ENCODE measurements around the gene OR2V2.
A peak's percentile ranks its signal among the peaks of the same experiment; 100 is the strongest.

Gene OR2V2

DNA sequence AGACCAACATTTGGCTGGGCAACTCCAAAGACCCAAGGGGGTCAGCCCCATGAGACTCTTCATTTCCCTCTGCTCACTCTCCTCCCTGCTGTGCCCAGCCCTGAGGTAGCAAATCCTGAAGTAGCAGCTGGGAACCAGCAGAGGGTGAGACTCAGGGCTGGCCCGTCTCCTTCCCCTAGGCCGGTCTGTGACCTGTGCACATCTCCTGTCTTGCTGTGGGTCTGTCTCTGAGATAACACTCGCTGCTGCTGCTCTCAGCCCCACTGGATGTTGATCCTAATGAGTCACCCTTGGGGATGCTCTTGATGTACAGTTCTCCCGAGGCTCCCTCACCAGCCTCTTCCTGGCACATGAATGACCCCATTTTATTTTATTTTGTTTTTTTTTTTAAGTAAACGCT is 9.1 kb upstream of the OR2V2 start:
- no peak overlapping the region for H3K27ac ChIP-seq
- DNase-seq (ENCODE audit: low spot score) = peak; percentile 28
- H3K4me3 ChIP-seq = no peak overlapping the region
- TF ChIP-seq CTCF (IDR thresholded peaks at IDR 0.05) = no peak

DNA sequence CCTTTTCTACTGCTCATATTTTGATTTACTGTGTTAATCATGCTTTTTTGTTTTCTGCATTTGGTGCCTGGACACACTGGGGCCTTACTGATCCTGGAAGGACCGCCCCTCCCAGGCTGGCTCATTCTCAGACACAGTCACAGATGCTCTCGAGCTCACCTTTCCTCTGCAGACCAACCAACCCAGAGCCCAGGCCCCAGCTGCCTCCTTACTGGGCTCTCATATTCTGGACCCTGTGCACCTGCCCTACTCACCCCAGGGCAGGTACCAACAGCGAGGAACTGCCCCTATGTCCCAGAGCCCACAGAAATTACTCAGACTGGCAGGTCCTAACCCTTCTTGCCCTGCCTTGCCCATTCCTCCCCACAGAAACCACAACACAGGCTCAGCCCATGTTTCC is 6.6 kb upstream of the OR2V2 start:
- no peak overlapping the region for H3K27ac ChIP-seq
- TF ChIP-seq CTCF (IDR thresholded peaks at IDR 0.05) = no peak
- H3K4me3 ChIP-seq = no peak overlapping the region
- no peak for DNase-seq (ENCODE audit: low spot score)

DNA sequence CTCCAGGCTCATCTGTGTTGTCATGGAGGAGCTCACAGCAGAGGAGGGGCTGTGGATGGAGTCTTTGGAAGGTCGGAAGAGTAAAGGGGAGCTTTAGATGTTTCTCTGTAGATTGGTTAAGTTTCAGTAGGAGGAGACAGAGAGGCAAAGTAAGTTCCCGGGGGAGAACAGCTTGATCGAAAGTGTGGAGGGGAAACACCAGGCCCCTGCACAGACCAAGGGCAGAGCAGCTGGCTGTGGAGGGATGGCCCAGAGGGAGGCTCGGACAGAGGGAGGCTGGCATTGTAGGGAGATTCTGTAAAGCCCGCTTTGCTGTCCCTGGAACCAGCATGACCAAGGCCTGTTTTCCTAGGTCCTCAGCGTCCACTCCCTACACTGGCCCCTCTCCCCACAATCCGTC is 5.3 kb upstream of the OR2V2 start:
- H3K27ac ChIP-seq = no peak overlapping the region
- H3K4me3 ChIP-seq = no peak overlapping the region
- no peak for DNase-seq (ENCODE audit: low spot score)
- no peak for TF ChIP-seq CTCF (IDR thresholded peaks at IDR 0.05)

- Histone ChIP-seq H3K27ac (no peak overlapping the region), H3K4me3 (no peak overlapping the region)
- no peak for TF ChIP-seq CTCF (IDR thresholded peaks at IDR 0.05)
- DNase-seq (ENCODE audit: low spot score) = no peak
Observed at GRCh38 chr5:181145133-181145532, 2.3 kb upstream of the OR2V2 start.

GRCh38 chr5:181149355-181149754 is 2.0 kb downstream of the OR2V2 start:
- H3K4me3 ChIP-seq = no peak overlapping the region
- DNase-seq (ENCODE audit: low spot score) = no peak
- H3K27ac ChIP-seq = no peak overlapping the region
- no peak for TF ChIP-seq CTCF (IDR thresholded peaks at IDR 0.05)

DNA sequence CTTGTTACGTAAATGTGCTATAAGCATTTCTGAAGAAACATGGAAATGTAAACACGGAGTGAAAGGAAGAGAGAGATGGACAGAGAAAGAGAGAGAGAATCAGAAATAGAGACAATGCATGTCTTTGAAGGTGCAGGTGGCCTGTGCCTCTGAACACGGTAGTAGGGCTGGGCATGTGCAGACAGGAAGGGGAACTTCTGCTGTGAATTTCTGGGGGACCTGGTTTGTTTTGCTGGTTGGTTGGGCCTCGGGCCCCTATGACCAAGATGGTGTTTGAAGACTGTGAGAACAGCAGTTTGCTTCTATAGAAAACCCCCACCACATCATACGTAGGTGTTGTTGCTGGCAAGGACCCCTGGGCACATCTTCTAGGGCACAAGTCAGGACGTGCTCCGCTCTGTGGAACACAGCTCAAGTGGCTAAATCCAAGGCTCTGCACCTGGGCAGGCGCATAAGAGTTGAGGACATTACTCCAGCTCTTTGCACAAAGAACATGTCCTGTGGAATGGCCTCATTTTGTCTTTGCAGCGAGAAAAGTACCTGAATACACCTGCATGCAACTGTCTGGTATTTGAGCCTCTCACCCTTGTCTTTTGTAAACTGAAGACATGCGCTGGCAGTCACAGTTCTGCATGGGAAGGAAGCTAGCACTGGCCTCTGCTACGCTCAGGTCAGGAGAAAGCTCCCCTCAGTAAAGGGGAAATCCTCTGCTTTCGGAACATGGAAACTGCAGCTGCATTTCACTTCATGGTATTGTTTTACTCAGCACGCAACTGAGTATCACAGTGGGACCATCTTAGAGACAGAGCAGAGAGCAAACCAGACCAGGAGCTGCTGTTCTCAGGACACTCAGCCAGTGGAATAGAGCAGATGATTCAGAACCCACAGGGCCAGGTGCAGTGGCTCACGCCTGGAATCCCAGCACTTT is 2.7 kb downstream of the OR2V2 start:
- DNase-seq (ENCODE audit: low spot score) = no peak
- Histone ChIP-seq H3K27ac (no peak overlapping the region), H3K4me3 (no peak overlapping the region)
- TF ChIP-seq CTCF (IDR thresholded peaks at IDR 0.05) = no peak

- TF ChIP-seq CTCF (IDR thresholded peaks at IDR 0.05) = no peak
- H3K27ac ChIP-seq = no peak overlapping the region
- no peak for DNase-seq (ENCODE audit: low spot score)
- H3K4me3 ChIP-seq = no peak overlapping the region
Observed at GRCh38 chr5:181151146-181151545, 3.8 kb downstream of the OR2V2 start.
